Stimulated activated effector memory CD8-positive, alpha-beta T cell treated with anti-CD3 and anti-CD28 coated beads, Interleukin-12 subunit alpha, Interleukin-12 subunit beta, amount 100 ng/mL, for 72 hours (primary cell): ENCODE results near the gene KCNJ14.

Source experiments
- ATAC-seq: fragments of 150-1000 bp; cut with Tn5 transposase; 2 replicates; pipeline ENCODE4 v1.10.0; 2021
- DNase-seq, 2 donors: peaks; one replicate each; pipeline ENCODE4 v3.0.0; 2021 to 2022; ENCODE audit warnings: low spot score in 2 of 2
- H3K27ac Mint-ChIP-seq: one replicate; pipeline ENCODE4 v1.8.0; 2022; ENCODE audit warnings: mild to moderate bottlenecking, mixed read lengths
- H3K36me3 Mint-ChIP-seq: one replicate; pipeline ENCODE4 v1.8.0; 2022; ENCODE audit warnings: mild to moderate bottlenecking, mixed read lengths
- H3K4me1 Mint-ChIP-seq: one replicate; pipeline ENCODE4 v1.8.0; 2022; ENCODE audit warnings: mixed read lengths
- H3K4me3 Mint-ChIP-seq: one replicate; pipeline ENCODE4 v1.8.0; 2022; ENCODE audit warnings: mild to moderate bottlenecking, mixed read lengths
- H3K9me3 Mint-ChIP-seq: one replicate; pipeline ENCODE4 v1.8.0; 2022; ENCODE audit warnings: mixed read lengths

KCNJ14 gene

DNA sequence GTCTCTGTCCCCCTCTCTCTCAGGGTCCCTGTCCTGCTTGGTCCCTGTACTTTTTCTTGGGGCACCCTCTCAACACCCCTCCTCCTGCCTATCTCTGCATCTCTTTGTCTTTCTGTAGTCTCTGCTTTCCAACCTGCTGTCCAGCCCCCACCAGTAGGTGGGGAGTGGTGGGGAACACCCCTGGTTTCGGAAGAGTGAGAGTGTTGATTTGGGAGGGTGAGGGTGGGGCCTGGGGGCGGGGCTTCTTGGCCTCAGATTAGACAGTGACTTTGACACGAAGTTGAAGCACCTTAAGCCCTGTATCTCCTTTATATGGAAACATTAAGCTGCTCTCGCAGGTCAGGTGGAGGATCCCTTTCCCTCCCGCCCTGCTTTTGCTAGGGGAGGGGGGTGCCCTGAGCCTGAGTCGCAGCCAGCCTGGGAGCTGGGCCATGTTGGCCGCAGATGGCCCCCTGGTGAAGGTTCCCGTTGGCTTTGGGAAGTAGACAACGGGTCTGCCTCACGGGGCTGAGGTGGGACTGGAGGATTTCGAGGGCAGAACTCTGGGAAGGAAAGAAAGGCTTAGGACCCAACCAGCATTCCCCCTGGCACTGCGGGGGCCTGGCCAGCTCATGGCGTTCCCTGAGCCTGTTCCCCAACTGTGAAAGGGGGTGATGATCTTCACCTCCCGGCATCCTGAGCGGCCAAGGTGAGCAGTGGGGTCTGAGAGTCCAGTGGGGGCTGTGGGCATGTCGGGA lies at the start of gene KCNJ14:
TSS of gene KCNJ14 (plus strand) at position 404 of the 737 bp plus-strand sequence. CDS start 6,151 bp downstream, outside the sequence.
- peaks cover 25% of the 10 kb centered on the region for H3K4me1 Mint-ChIP-seq
- peaks cover 88% of the 10 kb centered on the region for H3K36me3 Mint-ChIP-seq
- peak within 1 kb of the TSS; percentile 68 for H3K27ac Mint-ChIP-seq
- H3K9me3 Mint-ChIP-seq, result no peaks in the 10 kb centered on the region
- no peak for ATAC-seq
- H3K4me3 Mint-ChIP-seq, result no peak within 1 kb of the TSS
- DNase-seq, result no peak

- no peak overlapping the region for H3K27ac Mint-ChIP-seq
- no peaks in the 10 kb centered on the region for H3K9me3 Mint-ChIP-seq
- no peak for ATAC-seq
- no peaks in the 10 kb centered on the region for H3K36me3 Mint-ChIP-seq
- no peak for DNase-seq
- peaks cover 18% of the 10 kb centered on the region for H3K4me1 Mint-ChIP-seq
- no peak overlapping the region for H3K4me3 Mint-ChIP-seq
Measured at GRCh38 chr19:48405850-48406249, 49.5 kb upstream of the KCNJ14 start.

DNA sequence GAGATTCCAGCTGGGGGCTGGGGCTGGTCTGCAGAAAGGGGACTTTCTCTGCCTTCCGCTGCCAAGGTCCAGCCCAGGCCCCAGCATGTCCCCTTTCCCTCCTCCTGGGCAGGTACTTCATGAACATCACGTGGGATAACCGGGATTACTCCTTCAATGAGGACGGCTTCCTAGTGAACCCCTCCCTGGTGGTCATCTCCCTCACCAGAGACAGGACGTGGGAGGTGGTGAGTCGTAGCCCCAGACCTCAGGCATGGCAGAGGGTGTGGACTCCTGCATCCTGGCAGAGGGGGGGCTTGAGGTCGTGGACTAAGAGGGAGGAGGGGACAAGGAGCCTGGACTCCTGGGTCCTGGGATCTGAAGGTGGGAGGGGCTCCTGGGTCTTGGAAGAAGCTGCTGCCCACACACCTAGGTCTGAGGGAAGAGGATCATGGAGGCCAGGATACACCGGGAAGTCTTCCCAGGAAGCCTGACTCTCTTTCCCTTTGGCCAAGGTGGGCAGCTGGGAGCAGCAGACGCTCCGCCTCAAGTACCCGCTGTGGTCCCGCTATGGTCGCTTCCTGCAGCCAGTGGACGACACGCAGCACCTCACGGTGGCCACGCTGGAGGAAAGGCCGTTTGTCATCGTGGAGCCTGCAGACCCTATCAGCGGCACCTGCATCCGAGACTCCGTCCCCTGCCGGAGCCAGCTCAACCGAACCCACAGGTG lies 41.3 kb upstream of the KCNJ14 start:
- no peak overlapping the region for H3K27ac Mint-ChIP-seq
- H3K9me3 Mint-ChIP-seq, result no peaks in the 10 kb centered on the region
- H3K36me3 Mint-ChIP-seq, result peaks cover 12% of the 10 kb centered on the region
- no peak for DNase-seq
- H3K4me1 Mint-ChIP-seq, result peaks cover 29% of the 10 kb centered on the region
- H3K4me3 Mint-ChIP-seq, result peak overlapping the region; percentile 74
- no peak for ATAC-seq

DNA sequence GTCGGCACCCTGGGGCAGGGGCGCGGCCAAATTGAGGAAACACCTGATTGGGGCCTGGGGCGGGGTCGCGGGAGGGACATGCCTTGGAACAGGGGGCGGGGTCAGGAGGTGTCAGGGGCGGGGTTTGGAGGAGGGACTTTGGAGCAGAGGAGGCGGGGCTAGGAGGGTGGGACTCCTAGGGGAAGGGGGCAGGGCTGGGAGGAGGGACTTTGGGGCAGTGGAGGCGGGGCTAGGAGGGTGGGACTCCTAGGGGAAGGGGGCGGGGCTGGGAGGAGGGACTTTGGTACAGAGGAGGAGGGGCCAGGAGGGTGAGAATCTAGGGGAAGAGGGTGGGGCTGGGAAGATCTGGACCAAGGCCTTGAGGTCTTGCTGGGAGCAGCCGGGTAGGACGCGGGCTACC lies 40.0 kb upstream of the KCNJ14 start:
- Mint-ChIP-seq H3K4me1 (peaks cover 35% of the 10 kb centered on the region), H3K27ac (no peak overlapping the region), H3K9me3 (no peaks in the 10 kb centered on the region), H3K36me3 (peaks cover 17% of the 10 kb centered on the region), H3K4me3 (peak overlapping the region; percentile 74)
- ATAC-seq, result peak; percentile 22
- peak; percentile 55 to 78 for DNase-seq

GRCh38 chr19:48415806-48416221 lies 39.6 kb upstream of the KCNJ14 start:
- Mint-ChIP-seq H3K9me3 (no peaks in the 10 kb centered on the region), H3K4me3 (peak overlapping the region; percentile 74), H3K36me3 (peaks cover 17% of the 10 kb centered on the region), H3K4me1 (peaks cover 35% of the 10 kb centered on the region), H3K27ac (no peak overlapping the region)
- DNase-seq (no peak), ATAC-seq (no peak)

DNA sequence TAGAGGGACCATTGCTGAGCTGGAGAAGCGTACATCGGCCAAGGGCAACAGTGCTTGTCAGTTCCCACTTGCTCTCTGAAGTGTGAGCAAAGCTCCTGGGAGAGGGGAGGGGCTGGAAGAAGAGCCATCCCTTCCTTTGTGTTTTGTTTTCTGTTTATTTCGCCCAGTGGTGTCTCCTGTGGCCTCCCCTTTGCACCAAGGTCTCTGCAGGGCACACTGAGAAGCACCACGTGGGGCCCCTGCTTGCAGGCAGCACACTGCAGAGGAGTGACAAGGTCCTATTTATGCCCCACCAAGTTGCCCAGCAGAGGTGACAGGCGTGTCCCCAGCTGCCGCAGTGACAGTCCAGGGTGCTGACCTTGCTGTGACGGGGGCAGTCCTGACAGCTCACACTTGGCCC lies 38.0 kb upstream of the KCNJ14 start:
- peaks cover 17% of the 10 kb centered on the region for H3K36me3 Mint-ChIP-seq
- H3K4me3 Mint-ChIP-seq, result no peak overlapping the region
- H3K27ac Mint-ChIP-seq, result peak overlapping the region; percentile 97
- ATAC-seq (no peak), DNase-seq (no peak)
- no peaks in the 10 kb centered on the region for H3K9me3 Mint-ChIP-seq
- peaks cover 35% of the 10 kb centered on the region for H3K4me1 Mint-ChIP-seq

DNA sequence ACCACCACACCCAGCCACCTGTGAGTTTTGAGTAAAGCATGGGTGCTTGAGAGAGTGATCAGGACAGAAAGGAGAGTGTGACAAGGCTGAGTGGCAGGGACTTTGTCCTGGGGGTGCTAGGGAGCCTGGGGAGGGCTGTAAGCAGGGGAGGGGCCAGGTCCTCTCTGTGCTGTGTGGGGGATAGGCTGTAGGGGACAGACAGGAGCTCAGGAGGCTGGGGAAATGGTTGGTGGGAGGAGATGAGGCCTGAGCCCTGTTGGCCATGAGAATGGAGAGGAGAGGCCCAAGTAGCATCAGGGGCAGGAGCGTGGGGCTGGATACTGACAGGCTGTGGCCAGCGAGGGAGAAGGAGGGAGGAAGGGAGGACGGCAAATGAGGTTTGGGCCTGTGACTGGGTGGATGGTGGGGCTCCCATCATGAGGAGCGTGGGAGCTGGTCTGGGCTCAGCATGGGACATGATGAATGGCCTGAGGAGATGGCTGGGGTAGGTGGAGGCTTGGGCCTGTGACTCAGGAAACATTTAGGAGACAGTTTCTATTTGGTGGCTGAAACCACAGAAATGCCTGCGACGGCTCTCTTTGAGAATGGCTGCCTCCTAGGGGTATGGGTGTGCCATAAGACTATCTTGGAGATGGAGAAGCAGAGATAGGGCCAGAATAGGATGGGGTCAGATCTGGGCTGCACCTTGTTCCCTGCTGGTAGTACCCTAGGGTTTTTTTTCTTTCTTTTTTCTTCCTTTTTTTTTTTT lies 36.9 kb upstream of the KCNJ14 start:
- Mint-ChIP-seq H3K27ac (peak overlapping the region; percentile 97), H3K4me3 (peak overlapping the region; percentile 70), H3K4me1 (peaks cover 35% of the 10 kb centered on the region), H3K36me3 (peaks cover 17% of the 10 kb centered on the region), H3K9me3 (no peaks in the 10 kb centered on the region)
- ATAC-seq, result peak; percentile 65
- peak in 1 of 2 donors; percentile 54 for DNase-seq

DNA sequence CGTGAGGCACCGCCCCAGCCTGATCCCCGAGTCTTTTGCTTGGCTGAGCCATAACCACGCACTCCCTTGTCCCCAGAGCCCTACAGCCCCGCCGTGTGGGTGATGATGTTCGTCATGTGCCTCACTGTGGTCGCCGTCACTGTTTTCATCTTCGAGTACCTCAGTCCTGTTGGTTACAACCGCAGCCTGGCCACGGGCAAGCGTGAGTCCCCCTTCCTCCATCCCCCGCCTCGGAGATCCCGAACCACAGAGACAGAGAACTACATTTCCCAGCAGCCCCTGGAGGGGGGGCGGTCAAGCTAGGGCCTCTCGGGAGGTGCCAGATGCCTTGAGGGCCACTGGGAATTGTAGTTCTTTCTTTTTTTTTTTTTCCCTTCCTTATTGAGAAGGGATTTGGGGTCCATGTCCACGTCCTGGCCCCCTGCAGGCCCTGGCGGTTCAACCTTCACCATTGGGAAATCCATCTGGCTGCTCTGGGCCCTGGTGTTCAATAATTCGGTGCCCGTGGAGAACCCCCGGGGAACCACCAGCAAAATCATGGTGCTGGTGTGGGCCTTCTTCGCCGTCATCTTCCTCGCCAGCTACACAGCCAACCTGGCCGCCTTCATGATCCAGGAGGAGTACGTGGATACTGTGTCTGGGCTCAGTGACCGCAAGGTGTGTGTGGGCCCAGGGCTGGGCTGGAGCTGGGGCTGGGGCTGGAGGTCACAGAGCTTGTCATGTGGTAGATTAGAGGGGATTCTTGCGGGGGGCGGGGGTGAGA lies 36.0 kb upstream of the KCNJ14 start:
- peak overlapping the region; percentile 97 for H3K27ac Mint-ChIP-seq
- peak; percentile 90 for ATAC-seq
- peak overlapping the region; percentile 70 for H3K4me3 Mint-ChIP-seq
- DNase-seq, result peak; percentile 61 to 88
- peaks cover 17% of the 10 kb centered on the region for H3K36me3 Mint-ChIP-seq
- no peaks in the 10 kb centered on the region for H3K9me3 Mint-ChIP-seq
- peaks cover 28% of the 10 kb centered on the region for H3K4me1 Mint-ChIP-seq

DNA sequence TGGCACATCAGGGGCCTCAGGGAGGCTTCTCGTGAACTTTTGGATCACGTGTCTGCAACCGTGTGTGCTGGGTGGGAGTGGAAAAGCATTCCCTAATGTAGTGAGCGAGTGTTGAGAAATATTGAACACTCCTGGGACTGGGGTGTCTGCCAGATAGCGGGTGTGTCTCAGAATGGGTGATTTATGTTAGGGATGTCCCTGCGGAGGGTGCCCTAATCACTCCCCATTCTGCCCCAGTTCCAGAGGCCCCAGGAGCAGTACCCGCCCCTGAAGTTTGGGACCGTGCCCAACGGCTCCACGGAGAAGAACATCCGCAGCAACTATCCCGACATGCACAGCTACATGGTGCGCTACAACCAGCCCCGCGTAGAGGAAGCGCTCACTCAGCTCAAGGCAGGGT lies 33.8 kb upstream of the KCNJ14 start:
- Mint-ChIP-seq H3K9me3 (no peaks in the 10 kb centered on the region), H3K4me1 (peaks cover 29% of the 10 kb centered on the region), H3K27ac (no peak overlapping the region)

DNA sequence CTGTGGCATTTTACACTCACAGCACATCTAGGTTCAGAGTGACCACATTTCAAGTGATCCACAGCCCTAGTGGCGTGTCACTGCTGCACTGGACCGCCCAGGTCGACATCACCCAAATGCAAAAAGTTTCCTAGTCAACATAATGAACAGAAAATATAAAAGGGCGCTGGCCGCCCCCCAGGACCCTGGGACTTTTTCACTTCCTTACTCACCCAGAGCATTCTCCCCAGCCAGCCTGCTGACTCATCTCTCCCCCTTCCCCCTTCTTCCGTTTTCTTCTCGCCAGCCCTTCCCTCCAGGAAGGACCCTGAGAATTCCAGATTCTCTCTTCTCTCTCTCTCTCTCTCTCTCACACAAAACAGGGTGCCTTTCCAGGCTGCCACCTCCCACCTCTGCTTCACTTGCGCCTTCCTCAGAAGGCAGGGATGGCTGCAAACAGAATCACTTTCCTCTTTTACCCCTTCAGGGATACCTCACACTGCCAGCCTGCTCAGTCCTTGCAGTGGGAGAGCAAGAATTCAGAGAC lies 30.6 kb upstream of the KCNJ14 start:
- Mint-ChIP-seq H3K9me3 (no peaks in the 10 kb centered on the region), H3K27ac (no peak overlapping the region), H3K4me1 (peaks cover 7% of the 10 kb centered on the region), H3K36me3 (no peaks in the 10 kb centered on the region), H3K4me3 (no peak overlapping the region)
- no peak for DNase-seq
- ATAC-seq, result no peak

More for the DNA sequence above, 33.8 kb upstream of the KCNJ14 start:
- Mint-ChIP-seq H3K4me3 (no peak overlapping the region), H3K36me3 (peaks cover 17% of the 10 kb centered on the region)
- ATAC-seq (no peak), DNase-seq (no peak)

DNA sequence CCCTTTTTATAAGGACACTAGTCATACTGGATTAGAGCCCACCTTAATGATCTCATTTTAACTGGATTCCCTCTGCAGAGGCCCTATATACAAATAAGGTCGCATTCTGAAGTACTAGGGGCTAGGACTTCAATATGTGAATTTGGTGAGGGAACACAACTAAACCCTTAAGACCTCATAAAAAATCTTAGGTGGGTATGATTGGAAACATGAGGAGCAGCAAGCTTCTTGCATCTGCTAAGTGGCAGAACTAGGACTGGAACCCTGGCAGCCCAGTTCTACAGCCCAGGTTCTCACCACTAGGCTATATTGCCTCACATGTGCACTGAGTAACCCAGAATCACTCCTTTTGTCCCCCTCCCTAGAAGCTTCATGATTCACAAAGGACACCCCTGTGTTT lies 26.7 kb upstream of the KCNJ14 start:
- Mint-ChIP-seq H3K9me3 (no peaks in the 10 kb centered on the region), H3K36me3 (no peaks in the 10 kb centered on the region), H3K4me3 (no peak overlapping the region), H3K27ac (no peak overlapping the region), H3K4me1 (peaks cover 7% of the 10 kb centered on the region)
- ATAC-seq (no peak), DNase-seq (no peak)

- no peak for DNase-seq
- Mint-ChIP-seq H3K27ac (no peak overlapping the region), H3K4me1 (no peaks in the 10 kb centered on the region), H3K4me3 (no peak overlapping the region), H3K36me3 (no peaks in the 10 kb centered on the region), H3K9me3 (no peaks in the 10 kb centered on the region)
- no peak for ATAC-seq
Measured at GRCh38 chr19:48433337-48433736, 22.0 kb upstream of the KCNJ14 start.

GRCh38 chr19:48436586-48436985 lies 18.8 kb upstream of the KCNJ14 start:
- no peak for ATAC-seq
- DNase-seq, result no peak
- H3K4me1 Mint-ChIP-seq, result no peaks in the 10 kb centered on the region
- no peaks in the 10 kb centered on the region for H3K9me3 Mint-ChIP-seq
- no peak overlapping the region for H3K4me3 Mint-ChIP-seq
- no peaks in the 10 kb centered on the region for H3K36me3 Mint-ChIP-seq
- no peak overlapping the region for H3K27ac Mint-ChIP-seq

DNA sequence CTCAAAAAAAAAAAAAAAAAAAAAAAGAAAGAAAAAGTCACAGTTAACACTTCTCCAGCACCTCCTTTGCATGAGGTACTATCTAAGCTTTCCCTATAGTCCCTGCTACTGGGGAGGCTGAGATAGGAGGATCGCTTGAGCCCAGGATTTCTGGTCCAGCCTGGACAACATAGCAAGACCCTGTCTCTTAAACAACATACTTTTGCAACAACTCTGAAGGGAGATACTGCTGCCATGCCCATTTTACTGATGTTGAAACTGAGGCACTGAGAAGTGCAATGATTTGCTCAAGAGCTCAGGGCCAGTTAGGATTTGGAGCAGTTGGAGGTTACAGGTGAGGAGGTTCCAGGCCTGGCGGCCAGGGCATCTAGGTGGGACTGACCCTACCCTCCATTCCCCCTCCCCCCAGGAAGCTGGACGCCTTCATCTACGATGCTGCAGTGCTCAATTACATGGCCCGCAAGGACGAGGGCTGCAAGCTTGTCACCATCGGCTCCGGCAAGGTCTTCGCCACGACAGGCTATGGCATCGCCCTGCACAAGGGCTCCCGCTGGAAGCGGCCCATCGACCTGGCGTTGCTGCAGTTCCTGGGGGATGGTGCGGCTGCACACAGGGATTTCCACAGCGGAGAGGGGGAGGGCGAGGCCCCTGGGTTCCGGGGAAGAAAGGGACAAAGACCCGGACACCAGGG lies 13.9 kb upstream of the KCNJ14 start:
- Mint-ChIP-seq H3K4me1 (peaks cover 18% of the 10 kb centered on the region), H3K36me3 (peaks cover 20% of the 10 kb centered on the region), H3K27ac (peak overlapping the region; percentile 43), H3K9me3 (no peaks in the 10 kb centered on the region), H3K4me3 (peak overlapping the region; percentile 57)
- ATAC-seq, result no peak
- no peak for DNase-seq
